Stomach (tissue), 4 donors: Measurements from ENCODE around the gene AEBP2.

Experiments used
- CTCF ChIP-seq, 7 experiments: fragments of 450-650 bp in 4 of 7; fragments of 200-600 bp in 3 of 7; sonication (generic) in 3 of 7; IDR thresholded peaks; one replicate each; pipeline ENCODE4 v1.5.1; 2016 to 2019; ENCODE audit warnings: antibody characterized with exemption in 7 of 7, control low read depth in 2 of 7, mild to moderate bottlenecking in 1 of 7
- POLR2A ChIP-seq, 4 donors: fragments of 450-650 bp; IDR thresholded peaks; one replicate each; pipeline ENCODE4 v1.6.1; 2016; ENCODE audit warnings: antibody characterized with exemption in 4 of 4, control low read depth in 2 of 4, mild to moderate bottlenecking in 1 of 4, moderate library complexity in 1 of 4
- POLR2AphosphoS5 ChIP-seq, 3 donors: sonication (generic); formaldehyde crosslinking; IDR thresholded peaks; one replicate each; pipeline ENCODE4 v1.6.1; 2016; ENCODE audit warnings: antibody characterized with exemption in 3 of 3

DNA sequence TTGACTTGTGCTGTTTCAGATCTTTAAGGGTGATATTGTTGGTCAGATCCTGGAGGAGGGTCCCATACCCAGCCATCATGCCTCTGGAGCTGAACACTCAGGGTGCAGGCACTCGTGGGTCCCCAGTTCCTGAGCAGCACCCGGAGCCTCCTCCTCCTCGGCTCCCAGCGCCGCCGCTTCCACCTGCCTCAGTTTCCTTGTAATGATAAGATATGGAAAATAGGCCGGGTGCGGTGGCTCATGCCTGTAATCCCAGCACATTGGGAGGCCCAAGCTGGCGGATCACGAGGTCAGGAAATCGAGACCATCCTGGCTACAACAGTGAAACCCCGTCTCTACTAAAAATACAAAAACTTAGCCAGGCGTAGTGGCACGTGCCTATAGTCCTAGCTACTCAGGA is 20.2 kb upstream of the AEBP2 start:
- TF ChIP-seq POLR2AphosphoS5 (IDR thresholded peaks at IDR 0.05) = no peak
- no peak for TF ChIP-seq CTCF (IDR thresholded peaks at IDR 0.05)
- TF ChIP-seq POLR2A (IDR thresholded peaks at IDR 0.05) = no peak
